DND-41 (cell line): Measurements from ENCODE around the gene MAGEA11.

Experiments used
- EZH2 ChIP-seq: IDR thresholded peaks from 3 replicates; pipeline ENCODE4 v1.6.1; 2012; ENCODE audit warnings: borderline replicate concordance, low read depth, mild to moderate bottlenecking, moderate library complexity, low read length, inconsistent platforms; ENCODE audit not compliant: severe bottlenecking
- TF ChIP-seq, protein P1 (sequence below): IDR thresholded peaks from 2 replicates; pipeline ENCODE4 v1.5.1; 2012; ENCODE audit warnings: borderline replicate concordance, low read length, moderate library complexity, mild to moderate bottlenecking; ENCODE audit not compliant: poor library complexity, severe bottlenecking; ENCODE audit errors: extremely low read depth

DNA sequence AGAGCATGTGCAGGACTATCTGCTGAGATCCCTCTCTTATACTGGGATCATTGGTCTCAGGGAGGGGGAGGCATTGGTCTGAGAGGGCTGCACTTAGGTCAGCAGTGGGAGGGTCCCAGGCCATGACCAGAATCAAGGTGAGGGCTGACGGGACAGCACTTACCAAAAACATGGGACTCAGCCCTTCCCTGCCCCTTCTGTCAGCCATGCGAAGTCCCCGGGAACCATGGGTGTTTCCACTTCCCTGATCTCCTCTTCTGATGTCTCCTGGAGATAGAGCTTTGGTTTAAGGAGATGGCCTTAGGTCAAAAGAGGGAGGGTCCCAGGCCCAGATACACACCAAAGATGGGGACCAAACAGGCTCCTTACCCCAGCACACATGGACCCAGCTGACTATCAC, 49.1 kb downstream of the MAGEA11 start:
- TF ChIP-seq, protein P1, sequence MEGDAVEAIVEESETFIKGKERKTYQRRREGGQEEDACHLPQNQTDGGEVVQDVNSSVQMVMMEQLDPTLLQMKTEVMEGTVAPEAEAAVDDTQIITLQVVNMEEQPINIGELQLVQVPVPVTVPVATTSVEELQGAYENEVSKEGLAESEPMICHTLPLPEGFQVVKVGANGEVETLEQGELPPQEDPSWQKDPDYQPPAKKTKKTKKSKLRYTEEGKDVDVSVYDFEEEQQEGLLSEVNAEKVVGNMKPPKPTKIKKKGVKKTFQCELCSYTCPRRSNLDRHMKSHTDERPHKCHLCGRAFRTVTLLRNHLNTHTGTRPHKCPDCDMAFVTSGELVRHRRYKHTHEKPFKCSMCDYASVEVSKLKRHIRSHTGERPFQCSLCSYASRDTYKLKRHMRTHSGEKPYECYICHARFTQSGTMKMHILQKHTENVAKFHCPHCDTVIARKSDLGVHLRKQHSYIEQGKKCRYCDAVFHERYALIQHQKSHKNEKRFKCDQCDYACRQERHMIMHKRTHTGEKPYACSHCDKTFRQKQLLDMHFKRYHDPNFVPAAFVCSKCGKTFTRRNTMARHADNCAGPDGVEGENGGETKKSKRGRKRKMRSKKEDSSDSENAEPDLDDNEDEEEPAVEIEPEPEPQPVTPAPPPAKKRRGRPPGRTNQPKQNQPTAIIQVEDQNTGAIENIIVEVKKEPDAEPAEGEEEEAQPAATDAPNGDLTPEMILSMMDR = no peak
- no peak for TF ChIP-seq EZH2
